HepG2 (cell line): ENCODE measurements around the gene CKS1B. TPM values are rescaled to one million over a fixed set of nuclear protein-coding genes. Genes with fewer than 3 reads are reported as not detected.

ENCODE experiments used
- AGO1 ChIP-seq: fragments of 200-400 bp; formaldehyde crosslinking; IDR thresholded peaks from 2 replicates; pipeline ENCODE4 v1.6.1; 2017; ENCODE audit warnings: mild to moderate bottlenecking, low read depth, low read length, moderate library complexity; ENCODE audit not compliant: poor library complexity, severe bottlenecking
- AKAP8 ChIP-seq: sonication (generic); formaldehyde crosslinking; IDR thresholded peaks from 2 replicates; pipeline ENCODE4 v1.5.1; 2020; ENCODE audit warnings: mild to moderate bottlenecking, missing genetic modification reagents
- BHLHE40 ChIP-seq: IDR thresholded peaks from 2 replicates; pipeline ENCODE4 v1.6.1; 2011; ENCODE audit warnings: low read length, improper control_type of control experiment
- KLF16 ChIP-seq, 2 experiments: sonication (generic) in 1 of 2; formaldehyde crosslinking in 1 of 2; IDR thresholded peaks; 2 replicates each; pipeline versions ENCODE4 v1.6.1 to v1.8.0; 2016 to 2023; ENCODE audit warnings: missing genetic modification reagents in 2 of 2, missing compliant biosample characterization in 1 of 2
- NR2F6 ChIP-seq, 2 experiments: IDR thresholded peaks; 2 replicates each; pipeline ENCODE4 v1.6.1; 2016; ENCODE audit warnings: antibody characterized with exemption in 1 of 2, mild to moderate bottlenecking in 1 of 2
- PAF1 ChIP-seq: IDR thresholded peaks from 2 replicates; pipeline ENCODE4 v1.6.1; 2016; ENCODE audit warnings: missing genetic modification reagents, missing compliant biosample characterization
- POLR2AphosphoS5 ChIP-seq: IDR thresholded peaks from 2 replicates; pipeline ENCODE4 v1.6.1; 2012; ENCODE audit warnings: low read depth, low read length
- RAD21 ChIP-seq: fragments of 450-650 bp; formaldehyde crosslinking; IDR thresholded peaks from 2 replicates; pipeline ENCODE4 v1.5.0; 2020; ENCODE audit warnings: mild to moderate bottlenecking
- RARA ChIP-seq: IDR thresholded peaks from 2 replicates; pipeline ENCODE4 v1.6.1; 2016; ENCODE audit warnings: missing genetic modification reagents, missing compliant biosample characterization
- SMAD3 ChIP-seq: sonication (generic); formaldehyde crosslinking; IDR thresholded peaks from 2 replicates; pipeline ENCODE4 v1.4.0; 2020; ENCODE audit warnings: missing genetic modification reagents
- SOX6 ChIP-seq, 2 experiments: fragments of 450-650 bp in 1 of 2; sonication (generic) in 1 of 2; formaldehyde crosslinking in 1 of 2; IDR thresholded peaks; 2 replicates each; pipeline versions ENCODE4 v1.4.0 to v1.6.1; 2017 to 2020; ENCODE audit warnings: antibody characterized with exemption in 1 of 2, mild to moderate bottlenecking in 1 of 2, missing genetic modification reagents in 1 of 2
- SRY ChIP-seq: sonication (generic); formaldehyde crosslinking; IDR thresholded peaks from 2 replicates; pipeline ENCODE4 v1.8.0; 2022; ENCODE audit warnings: mild to moderate bottlenecking, missing genetic modification reagents
- STAG1 ChIP-seq: sonication (generic); formaldehyde crosslinking; IDR thresholded peaks from 2 replicates; pipeline ENCODE4 v1.4.0; 2020; ENCODE audit warnings: missing genetic modification reagents
- ZC3H4 ChIP-seq: sonication (generic); formaldehyde crosslinking; IDR thresholded peaks from 2 replicates; pipeline ENCODE4 v1.4.0; 2020; ENCODE audit warnings: missing genetic modification reagents, borderline replicate concordance
- ZNF274 ChIP-seq: sonication (generic); formaldehyde crosslinking; IDR thresholded peaks from 2 replicates; pipeline ENCODE4 v1.5.1; 2020; ENCODE audit warnings: mild to moderate bottlenecking, missing genetic modification reagents
- ZNF788 ChIP-seq: sonication (generic); formaldehyde crosslinking; IDR thresholded peaks from 2 replicates; pipeline ENCODE4 v1.5.0; 2020; ENCODE audit warnings: mild to moderate bottlenecking, missing genetic modification reagents, borderline replicate concordance
- polyA plus RNA-seq, 8 experiments: library from polyadenylated mRNA; depleted of rRNA in 3 of 8; stranded (reverse) in 7 of 8; unstranded in 1 of 8; fragments of >200 nt; fragmentation: Illumina TruSeq in 4 of 8; extraction: Trizol in 4 of 8; gene quantifications; 2 replicates each; pipeline versions ENCODE4 v1.2.1 to v1.2.3, GENCODE V29; 2011 to 2016; ENCODE audit warnings: low read depth in 4 of 8, missing spikeins in 1 of 8, mixed read lengths in 1 of 8; ENCODE audit not compliant: insufficient read depth in 1 of 8
- total RNA-seq, 5 experiments: library from RNA; depleted of rRNA; stranded (reverse); fragments of >200 nt; fragmentation: Illumina TruSeq; extraction: Trizol; gene quantifications; 2 replicates each; pipeline ENCODE4 v1.2.3, GENCODE V29; 2016; ENCODE audit warnings: low read depth in 1 of 5
- TF ChIP-seq, protein P1 (sequence below): sonication (generic); formaldehyde crosslinking; IDR thresholded peaks from 2 replicates; pipeline ENCODE4 v1.4.0; 2020; ENCODE audit warnings: low read depth, missing genetic modification reagents
- TF ChIP-seq, protein P2 (sequence below): sonication (generic); formaldehyde crosslinking; IDR thresholded peaks from 2 replicates; pipeline ENCODE4 v1.4.0; 2020; ENCODE audit warnings: mild to moderate bottlenecking, missing genetic modification reagents

CKS1B gene
- total and polyA plus RNA-seq, 2 of the 13 experiments (the other 11 are each of a cell fraction or from before 2014, with no cell fraction given), result 217 to 222 TPM

DNA sequence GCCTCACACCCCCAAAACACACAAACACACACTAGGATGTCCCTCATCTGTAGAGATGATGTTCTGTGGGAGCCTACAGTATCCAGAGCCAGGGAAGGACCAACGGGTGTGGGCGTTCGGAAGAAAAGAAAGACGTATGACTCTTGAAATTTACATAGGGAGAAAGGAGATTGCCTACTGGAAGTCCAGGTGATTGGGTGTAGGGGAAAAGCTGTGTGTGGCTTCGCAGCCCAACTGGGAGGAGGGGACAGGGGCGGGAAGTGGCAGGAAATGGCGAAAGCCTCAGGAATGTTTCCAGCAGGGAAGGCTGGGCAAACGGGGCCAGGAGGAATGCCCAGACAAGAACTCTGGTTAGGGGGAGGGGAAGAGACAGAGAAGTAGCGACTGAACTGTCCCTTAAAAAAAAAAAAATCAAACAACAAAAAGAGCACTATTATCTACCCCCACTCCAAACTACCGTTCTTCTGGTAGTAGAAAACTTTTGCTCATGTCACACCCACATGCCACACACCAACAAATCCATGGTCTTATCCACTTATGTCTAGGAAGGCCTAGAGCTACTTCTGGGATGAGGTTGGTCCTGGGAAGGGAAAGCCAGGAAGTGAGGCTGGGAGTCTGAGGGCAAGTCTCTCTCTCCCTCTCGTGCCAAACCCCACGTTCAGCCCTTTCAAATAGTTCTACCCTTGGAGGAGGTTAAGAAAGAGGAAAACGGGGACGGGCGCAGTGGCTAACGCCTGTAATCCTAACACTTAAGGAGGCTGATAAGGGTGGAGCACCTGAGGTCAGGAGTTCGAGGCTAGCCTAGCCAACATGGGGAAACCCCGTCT is 1.8 kb upstream of the CKS1B start (continued):
- TF ChIP-seq, protein P1, sequence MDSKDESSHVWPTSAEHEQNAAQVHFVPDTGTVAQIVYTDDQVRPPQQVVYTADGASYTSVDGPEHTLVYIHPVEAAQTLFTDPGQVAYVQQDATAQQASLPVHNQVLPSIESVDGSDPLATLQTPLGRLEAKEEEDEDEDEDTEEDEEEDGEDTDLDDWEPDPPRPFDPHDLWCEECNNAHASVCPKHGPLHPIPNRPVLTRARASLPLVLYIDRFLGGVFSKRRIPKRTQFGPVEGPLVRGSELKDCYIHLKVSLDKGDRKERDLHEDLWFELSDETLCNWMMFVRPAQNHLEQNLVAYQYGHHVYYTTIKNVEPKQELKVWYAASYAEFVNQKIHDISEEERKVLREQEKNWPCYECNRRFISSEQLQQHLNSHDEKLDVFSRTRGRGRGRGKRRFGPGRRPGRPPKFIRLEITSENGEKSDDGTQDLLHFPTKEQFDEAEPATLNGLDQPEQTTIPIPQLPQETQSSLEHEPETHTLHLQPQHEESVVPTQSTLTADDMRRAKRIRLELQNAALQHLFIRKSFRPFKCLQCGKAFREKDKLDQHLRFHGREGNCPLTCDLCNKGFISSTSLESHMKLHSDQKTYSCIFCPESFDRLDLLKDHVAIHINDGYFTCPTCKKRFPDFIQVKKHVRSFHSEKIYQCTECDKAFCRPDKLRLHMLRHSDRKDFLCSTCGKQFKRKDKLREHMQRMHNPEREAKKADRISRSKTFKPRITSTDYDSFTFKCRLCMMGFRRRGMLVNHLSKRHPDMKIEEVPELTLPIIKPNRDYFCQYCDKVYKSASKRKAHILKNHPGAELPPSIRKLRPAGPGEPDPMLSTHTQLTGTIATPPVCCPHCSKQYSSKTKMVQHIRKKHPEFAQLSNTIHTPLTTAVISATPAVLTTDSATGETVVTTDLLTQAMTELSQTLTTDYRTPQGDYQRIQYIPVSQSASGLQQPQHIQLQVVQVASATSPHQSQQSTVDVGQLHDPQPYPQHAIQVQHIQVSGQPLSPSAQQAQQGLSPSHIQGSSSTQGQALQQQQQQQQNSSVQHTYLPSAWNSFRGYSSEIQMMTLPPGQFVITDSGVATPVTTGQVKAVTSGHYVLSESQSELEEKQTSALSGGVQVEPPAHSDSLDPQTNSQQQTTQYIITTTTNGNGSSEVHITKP (CRISPR knock-in tag), result peak; percentile 84
- TF ChIP-seq STAG1 (CRISPR knock-in tag) (no peak), BHLHE40 (no peak), POLR2AphosphoS5 (peak; percentile 69), PAF1 (CRISPR knock-in tag) (peak; percentile 74; the same call in 1 of the 2 replicates), AKAP8 (no peak), ZNF788 (CRISPR knock-in tag) (peak; percentile 50; the same call in 1 of the 2 replicates), AGO1 (no peak), SMAD3 (CRISPR knock-in tag) (peak; percentile 23; the same call in 1 of the 2 replicates), NR2F6 (IDR thresholded peaks at IDR 0.05) (no peak), NR2F6 (CRISPR knock-in tag; IDR thresholded peaks at IDR 0.05) (peak; percentile 41; the same call in 1 of the 2 replicates), KLF16 (CRISPR knock-in tag; IDR thresholded peaks at IDR 0.05) (peak in 1 of 2 experiments; percentile 48; a peak in 1 of 4 replicates), ZC3H4 (CRISPR knock-in tag) (peak; percentile 40; the same call in 1 of the 2 replicates), SRY (CRISPR knock-in tag) (no peak), RARA (peak; percentile 23; the same call in 1 of the 2 replicates), SOX6 (IDR thresholded peaks at IDR 0.05) (no peak), SOX6 (CRISPR knock-in tag; IDR thresholded peaks at IDR 0.05) (peak; percentile 51; the same call in 1 of the 2 replicates), ZNF274 (0 out of 2 replicates have a peak, but pooled peaks have one; percentile 32), RAD21 (CRISPR knock-in tag) (no peak)
- TF ChIP-seq, protein P2, sequence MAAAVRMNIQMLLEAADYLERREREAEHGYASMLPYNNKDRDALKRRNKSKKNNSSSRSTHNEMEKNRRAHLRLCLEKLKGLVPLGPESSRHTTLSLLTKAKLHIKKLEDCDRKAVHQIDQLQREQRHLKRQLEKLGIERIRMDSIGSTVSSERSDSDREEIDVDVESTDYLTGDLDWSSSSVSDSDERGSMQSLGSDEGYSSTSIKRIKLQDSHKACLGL, result no peak; the same call in 1 of the 2 replicates
